GM18858 (cell line): Measurements from ENCODE around the gene ATP1A1.

Source experiments
- ATAC-seq: cut with Tn5 transposase; IDR thresholded peaks from one replicate; pipeline ENCODE4 v1.9.1; 2021; ENCODE audit not compliant: unreplicated experiment

ATP1A1 gene

DNA sequence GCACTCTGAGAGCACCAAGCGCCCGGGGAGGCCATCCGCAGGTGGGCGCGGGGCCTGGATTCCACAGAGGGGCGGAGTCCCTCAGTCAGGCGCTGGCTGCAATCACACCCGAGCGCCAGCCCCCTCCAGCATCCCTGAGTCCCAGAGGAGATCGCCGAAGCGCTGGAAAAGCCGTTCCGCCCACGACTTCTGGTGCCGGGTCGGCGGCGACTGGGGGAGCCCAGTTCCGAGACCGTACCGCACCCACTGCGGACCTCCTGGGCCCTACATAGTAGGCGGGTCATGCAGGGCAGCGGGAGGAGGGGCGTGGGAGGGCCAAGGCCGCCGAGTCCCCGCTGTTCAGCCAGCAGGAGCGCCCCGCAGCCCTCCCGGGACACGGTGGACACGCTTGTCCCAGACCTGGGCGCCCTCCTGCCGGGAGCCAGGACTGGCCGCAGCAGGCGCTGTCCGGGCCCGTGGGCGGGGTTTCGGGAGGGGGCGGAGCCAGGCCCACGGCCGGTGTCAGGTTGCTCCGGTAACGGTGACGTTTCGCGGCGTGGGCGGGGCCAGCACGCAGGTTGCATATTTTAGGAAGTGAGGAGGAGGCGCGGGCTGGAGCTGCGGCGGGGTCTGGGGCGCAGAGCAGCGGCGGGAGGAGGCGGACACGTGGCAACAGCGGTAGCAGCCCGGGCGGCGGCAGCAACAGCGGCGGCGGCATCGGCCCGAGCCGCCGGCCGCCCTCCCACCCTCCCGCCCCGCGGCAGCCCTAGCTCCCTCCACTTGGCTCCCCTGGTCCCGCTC, at the start of gene ATP1A1:
Gene ATP1A1 (plus strand): TSS at position 594 of the 780 bp plus-strand sequence. CDS start 268 bp downstream, outside the sequence.
- ATAC-seq, result peak; percentile 54

DNA sequence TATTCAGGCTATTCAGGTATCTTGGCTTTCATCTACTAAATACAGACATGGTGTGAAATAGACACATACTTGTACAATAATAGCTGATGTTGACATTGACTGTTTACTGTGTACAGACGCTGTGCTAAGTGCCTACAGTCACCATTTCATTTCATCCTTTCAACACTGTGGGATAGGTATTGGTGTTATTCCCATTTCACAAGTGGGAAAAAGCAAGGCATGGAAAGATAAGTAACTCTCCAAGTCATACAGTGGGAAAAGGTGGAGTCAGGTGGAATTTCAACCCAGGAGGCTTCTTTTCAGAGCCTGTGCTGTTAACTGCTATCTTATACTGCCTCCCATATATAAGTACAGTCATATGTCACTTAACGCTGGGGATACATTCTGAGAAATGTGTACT, 49.6 kb upstream of the ATP1A1 start:
- ATAC-seq, result no peak

DNA sequence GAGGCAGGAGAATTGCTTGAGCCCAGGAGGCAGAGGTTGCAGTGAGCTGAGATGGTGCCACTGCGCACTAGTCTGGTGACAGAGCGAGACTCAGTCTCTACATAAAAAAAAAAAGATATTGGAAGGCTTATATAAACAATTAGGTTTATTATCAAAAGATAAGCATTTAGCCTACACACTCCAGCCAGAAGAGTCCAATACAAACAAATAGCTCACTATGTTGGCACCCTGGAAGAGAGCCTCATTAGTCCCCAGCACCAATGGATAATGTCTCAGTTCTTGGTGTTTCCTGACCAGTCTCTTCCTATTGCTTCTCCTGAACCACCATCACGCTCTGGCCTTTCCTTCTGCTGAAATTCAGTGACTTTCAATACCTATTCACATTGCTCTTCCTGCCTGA, 48.6 kb upstream of the ATP1A1 start:
- no peak for ATAC-seq

DNA sequence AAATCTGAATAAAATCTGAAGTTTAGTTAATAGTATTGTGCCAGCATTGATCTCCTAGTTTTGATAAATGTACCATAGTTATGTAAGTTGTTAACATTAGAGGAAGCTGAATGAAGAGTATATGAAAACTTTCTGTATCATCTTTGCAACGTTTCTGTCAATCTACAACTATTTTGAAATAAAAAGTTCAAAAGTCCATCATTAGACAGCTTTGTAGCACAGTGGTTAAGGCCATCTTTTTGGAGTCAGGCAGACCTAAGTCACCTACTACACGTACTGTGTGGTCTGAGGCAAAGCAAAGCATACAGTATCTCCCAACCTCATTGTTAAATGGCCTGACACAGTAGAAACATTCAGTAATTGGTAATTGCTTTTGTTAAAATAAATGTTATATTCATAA, 47.9 kb upstream of the ATP1A1 start:
- no peak for ATAC-seq

DNA sequence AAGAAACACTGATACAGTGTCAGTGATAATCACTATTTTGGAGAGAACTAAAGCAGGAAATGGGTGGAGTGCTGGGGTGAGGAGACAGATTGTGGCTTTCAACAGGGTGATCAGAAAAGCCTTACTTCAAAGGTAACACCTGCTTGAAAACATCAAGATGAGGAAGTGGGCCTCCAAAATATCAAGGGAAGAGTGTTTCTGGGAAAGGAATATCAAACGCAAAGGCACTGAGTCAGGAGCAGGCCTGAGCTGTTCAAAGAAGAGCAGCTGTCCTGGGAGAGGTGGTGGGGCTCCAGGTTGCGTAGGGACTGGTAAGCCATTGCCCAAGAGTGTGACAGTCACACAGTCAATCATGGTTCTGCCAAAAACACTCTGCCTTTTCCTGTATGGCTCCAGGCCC, 47.1 kb upstream of the ATP1A1 start:
- no peak for ATAC-seq

DNA sequence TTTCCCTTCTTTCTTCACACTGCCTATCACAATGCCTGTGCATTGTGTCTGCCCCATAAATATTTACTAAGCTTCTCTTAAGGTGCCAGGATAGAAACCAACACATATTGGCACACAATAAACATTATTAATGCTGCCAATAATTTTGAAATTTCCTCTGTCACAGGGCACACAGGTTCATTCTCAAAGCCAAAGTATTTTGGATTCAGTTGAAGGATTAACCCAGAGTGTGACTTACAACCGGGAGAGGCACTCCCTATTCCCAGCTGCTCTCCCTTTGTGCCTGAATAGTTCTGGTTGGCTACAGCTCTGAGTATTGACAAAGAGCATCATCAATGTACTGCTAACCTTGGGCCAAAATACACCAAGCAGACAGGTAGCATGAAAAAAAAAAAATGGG, 46.6 kb upstream of the ATP1A1 start:
- ATAC-seq, result no peak

DNA sequence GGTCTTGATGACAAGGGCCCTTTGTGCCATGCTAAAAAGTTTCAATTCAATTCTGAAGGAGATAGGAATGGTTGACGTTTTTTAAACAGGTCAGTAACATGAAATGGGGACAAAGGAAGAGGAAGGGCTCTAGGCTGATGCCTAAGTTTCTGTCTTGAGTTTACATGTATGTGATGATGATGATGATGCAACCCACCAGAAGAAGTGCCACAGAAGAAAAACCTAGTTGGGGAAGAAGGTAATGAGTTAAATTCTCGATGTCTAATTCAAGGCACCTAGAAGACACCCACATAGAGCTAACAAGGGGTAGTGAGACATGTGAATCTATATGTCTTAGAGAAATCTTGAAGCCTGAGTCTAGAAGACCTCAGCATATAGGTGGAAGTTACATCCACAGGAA, 44.4 kb upstream of the ATP1A1 start:
- no peak for ATAC-seq

DNA sequence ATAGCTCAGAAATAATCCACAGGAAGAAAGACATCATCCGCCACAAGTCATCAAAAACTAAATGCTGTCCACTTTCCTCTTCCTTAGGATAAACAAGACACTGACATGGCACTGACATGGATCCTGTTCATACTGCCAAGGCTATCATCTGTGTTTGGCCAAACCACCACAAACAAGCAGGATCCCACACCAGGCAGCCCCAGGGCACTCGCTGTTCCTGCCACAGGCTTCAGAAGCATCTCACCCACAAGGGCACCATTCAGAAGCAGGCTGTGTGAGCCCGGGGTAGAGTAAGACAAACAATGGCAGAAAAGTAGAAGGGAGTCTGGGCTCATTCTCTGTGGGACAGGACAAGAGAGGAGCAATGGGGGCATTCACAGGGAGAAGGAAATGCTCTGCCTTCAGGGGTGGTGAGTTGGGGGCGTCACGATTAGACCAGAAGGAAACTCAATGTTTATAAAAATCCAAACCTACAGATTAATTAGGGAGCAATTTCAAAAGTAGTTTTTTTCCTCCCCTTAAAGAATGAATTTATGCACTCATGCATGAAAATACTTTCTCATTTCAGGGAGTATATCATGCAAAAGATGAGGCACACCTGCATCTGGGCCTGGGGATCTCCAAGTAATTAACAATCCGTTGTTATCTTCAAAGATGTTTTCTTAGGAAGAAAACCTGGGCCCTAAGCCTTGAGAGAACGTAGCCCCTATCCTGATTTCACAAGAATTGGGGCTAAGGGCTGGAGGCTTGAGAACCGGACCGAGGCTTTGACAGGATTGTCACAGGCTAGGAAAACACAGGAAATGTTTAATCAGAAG, 43.3 kb upstream of the ATP1A1 start:
- no peak for ATAC-seq

DNA sequence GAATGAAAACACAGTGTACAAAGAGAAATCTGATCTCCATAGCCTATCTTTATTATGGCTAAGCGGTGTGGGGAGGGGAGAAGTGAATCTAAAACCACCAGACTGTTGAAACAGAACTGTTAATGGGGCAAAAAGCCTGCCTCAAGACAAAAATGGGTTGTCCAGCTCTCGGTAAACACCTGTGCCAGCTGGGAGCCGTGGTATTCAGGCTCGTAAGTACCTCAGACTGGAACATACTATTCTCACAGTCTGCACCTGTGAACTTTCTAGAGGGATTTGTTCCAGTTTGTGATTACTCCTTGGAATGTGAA, 42.7 kb upstream of the ATP1A1 start:
- ATAC-seq, result no peak

DNA sequence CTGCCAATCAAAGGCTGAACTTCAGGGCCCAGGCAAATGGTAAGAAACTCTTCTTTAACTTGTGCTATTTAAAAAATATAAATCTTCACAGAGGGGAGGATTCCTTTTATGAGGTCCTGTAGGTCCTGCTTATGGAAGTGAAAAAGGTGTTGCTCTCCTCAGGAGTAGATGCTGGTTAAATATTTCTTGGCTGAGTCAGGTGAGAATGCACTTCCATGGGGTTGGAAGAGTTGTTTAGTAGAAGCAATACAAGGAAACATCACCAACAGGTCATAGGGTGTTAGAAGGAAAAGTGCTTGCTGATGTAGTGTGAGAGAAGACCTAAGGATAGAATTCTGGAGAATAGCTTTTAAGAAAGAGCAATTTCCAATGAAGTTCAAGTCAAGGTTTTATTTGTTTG, 42.2 kb upstream of the ATP1A1 start:
- no peak for ATAC-seq

DNA sequence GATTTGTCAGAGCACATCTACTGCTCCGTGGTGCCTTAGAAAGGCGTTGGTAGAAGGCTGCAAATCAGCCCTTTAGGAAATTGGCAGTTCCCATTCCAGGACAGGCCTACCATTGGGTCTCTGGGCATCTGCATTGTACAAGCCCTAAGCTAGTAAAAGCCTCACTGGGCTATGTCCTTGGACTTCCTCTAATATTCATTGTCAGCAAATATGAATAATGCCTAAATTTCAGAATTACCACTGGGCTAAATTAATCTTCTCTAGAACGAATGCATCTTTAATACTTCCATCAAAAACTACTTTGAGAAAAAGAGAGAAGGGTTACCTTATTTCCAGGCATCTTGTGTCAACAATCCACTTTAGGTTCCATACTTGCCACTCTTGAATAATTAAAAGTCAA, 41.5 kb upstream of the ATP1A1 start:
- no peak for ATAC-seq

DNA sequence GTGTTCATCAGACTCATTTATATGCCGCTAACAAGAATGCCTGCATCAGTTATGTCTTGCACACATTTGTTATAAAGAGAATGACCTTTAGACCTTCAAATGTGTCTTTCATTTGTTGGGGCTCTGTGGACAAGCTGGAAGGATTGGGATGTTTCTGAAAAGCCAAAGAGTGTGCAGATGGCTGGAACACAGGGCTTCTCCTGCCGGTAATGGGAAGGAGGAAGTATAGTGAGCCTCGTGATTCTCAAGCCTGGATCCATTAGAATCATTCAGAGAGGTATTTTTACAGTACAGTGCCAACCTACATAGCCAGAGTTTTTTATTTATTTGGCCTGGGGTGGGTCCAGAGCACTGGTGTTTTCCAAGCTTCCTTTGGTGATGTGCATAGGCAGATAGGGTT, 40.6 kb upstream of the ATP1A1 start:
- ATAC-seq, result no peak

DNA sequence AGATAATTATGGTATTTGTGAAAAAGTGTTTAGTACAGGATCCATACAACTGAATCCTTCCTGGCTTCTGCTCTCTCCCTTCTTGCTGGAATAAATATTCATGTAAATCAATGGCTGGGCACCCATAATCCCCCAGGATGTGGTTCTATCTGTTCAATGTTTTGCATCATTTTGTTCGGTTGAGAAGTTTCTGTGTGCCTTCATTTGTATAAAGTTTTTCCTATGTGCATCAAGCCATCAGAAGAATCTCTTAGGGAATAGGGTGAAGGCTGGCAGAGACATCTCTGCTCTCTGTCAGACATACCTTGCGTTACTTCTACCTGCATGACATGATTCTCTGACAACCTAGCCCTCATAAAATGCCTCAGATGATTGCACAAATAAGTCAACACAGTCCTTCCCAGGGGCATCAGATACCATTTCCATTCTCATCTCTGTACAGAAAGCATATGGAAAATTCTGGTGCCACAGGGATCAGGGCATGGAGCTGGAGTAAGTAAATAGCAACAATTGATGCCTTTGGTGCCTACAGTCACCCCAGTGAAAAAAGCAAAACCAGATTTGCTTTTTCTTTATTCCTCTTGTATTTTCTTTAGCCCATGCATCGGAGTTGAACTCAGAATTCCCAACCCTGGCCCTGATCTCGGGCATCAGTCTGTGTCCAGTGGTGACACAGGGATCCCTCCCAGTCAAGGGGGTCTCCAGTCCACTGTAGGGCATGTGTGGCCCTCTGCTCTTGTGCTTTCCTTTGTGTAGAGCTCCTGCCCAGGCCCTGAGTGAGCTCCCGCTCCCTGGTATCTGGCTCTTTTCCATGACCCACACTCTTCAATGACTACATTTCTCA, 39.7 kb upstream of the ATP1A1 start:
- no peak for ATAC-seq

DNA sequence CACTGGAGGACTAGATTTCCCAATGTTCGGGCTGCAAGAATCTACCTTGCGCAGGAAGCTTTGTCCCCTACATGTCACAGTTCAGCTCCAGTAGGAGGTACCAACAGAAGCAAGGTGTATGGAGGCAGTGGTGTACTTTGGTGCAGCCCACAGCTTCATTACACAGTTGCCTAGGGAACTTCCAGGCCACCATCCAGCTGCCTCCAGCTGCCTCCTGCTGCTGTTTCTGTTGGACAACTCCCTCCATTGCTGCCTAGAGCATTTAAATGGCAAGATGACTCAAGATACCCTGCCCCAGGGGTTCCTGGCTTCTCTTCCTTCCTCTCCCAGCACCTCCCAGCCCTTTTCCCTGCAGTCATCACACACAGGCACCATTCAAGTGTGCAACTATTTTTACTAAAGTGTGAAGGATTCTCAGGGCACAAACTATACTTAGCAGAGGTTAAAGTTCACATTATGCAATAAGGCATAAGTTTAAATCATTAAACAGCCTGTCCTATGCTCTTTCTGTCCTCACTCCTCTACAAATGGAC, 39.0 kb upstream of the ATP1A1 start:
- no peak for ATAC-seq

DNA sequence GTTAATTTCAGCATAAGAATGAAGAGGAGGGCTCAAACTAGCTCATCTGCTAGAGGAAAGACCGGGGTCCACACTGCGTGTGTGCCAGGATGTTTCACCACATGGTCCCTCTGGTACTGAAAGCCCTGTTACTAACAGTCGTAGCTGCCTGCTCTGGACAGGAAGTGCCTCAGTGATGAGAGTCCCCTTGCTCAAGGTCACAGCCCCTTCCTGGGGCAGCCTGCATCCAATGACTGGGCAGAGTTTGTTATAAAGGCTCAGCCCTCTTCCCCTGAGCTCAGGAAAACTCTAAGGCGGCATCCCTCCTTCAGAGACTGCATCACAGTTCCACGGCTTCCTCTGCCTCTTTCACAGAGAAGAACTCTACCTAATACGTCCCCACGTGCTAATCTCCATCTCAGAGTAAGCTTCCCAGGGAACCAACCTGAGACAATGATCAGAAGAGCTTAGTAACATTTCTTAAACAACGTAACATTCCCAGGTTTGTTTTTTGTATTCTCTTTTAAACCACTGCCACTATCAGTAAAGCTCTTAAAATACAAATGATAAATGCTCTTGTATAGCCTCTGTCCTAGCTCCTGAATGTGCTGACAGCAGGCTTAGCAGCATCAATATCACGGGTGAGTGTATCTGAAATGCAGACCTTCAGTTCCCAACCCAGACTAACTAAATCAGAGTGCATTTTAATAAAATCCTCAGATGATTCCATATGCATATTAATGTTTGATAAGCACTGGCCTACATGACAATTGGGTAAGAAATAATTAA, 38.0 kb upstream of the ATP1A1 start:
- ATAC-seq, result no peak

DNA sequence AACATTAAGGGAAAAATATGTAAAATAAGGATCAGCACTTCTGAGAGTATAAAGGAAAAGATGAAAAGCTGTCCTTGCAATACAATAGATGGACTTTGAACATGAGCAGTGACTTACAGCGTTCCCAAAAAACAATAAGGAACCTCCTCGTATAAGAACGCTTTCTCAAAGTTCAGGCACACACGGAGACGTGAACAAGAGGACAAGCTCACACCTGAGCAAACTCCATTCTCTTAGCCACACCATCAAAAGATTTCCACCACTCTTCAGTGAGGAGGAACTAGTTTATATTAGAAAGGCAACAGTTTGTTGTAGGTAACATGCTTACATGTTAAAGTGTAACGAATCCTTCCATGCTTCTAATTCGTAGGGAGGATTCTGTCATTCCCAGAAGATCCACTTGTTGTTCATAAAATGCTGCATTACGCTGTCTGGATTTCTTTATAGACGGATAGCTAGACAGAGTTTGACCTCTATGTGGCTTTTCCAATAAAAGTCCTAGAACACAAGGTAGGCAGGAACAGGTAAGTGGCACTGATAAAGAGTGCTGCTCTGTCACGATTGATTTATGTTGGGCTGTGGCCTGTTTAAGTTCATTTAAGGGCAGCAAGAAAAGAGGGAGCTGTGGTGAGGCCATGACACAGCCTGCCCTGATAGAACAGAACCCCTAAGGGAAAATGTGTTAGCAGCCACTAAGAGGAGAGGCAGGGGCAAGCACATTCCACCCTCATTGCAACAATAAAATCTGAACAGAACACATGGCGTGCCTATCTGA, 37.0 kb upstream of the ATP1A1 start:
- ATAC-seq, result no peak

DNA sequence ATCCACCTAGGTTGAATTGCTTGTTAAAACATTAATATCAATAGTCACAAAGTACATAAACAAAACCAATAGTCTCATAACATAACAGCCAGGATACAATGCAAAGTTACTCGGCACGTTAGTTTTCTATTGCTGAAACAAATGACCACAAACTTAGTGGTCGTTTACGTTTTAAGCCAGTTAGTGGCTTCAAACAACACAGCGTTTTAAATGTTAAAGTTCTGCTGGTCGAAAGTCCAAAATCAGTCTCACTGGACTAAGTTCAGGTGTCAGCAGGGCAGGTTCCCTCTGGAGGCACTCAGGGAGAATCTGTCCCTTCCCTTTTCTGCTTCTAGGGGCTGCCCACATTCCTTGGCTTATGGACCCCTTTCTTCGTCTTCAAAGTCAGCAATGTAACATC, 35.6 kb upstream of the ATP1A1 start:
- ATAC-seq, result no peak

DNA sequence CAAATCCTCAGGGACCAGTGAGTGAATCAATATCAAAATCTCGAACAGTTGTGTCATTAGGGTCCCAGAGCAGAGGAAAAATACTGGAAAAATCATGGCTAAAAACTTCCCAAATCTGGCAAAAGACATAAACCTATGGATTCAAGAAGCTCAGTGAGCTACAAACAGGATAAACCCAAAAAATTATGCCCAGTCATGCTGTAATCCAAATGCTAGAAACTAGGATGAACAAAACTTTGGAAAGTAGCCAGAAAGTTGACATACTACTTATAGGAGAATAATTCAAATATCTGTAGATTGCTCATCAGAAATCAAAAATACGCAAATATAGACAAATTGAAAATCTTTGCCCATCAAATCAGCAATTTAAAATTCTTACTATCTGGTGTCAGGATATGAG, 34.6 kb upstream of the ATP1A1 start:
- no peak for ATAC-seq

DNA sequence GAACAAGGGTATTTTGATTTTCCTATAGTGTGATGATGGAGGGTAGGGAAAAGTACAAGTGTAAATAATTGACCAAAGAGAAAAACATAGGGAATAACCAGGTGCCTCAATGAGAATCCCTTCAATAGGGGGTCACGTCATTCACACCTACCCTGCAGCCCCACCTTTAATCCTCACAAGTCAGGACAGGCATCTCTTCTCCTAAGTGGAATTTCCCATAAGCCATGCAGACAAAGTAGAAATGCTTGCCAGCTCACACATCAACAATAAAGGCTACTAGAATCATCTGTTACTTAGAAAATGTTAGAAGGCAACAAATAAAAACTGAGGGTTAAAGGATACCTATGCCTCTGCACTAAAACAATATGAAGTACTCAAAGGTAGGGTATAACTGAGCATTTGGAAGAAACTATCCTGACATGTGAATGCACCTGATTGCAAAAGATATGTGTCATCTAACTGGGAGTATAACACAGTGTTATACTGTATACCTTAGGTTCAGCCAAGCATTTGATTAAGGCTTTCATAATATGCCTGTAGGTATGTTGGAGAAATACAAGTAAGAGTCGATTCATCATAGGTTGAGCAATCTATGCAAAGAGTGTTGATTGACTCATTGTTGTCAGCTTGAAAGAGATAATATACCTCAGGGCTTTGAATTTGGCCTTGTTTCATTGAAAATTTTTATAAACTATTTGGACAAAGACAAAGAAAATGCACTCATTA, 32.4 kb upstream of the ATP1A1 start:
- no peak for ATAC-seq
